Right renal cortex interstitium (tissue), 3 donors: Measurements from ENCODE around the gene ABCB8. TPM values are rescaled to one million over a fixed set of nuclear protein-coding genes. Genes with fewer than 3 reads are reported as not detected.
A peak's percentile ranks its signal among the peaks of the same experiment; 100 is the strongest.

Experiments
- DNase-seq, 3 donors: peaks; one replicate each; pipeline ENCODE4 v3.0.0-alpha.2; 2013; ENCODE audit warnings: low read depth in 3 of 3, low spot score in 2 of 3
- polyA plus RNA-seq, 3 donors: library from polyadenylated mRNA; unstranded; fragments of 120-200 nt; gene quantifications; one replicate each; pipeline ENCODE4 v1.2.1, GENCODE V29; 2013; ENCODE audit not compliant: insufficient read length in 3 of 3

The ABCB8 gene
- polyA plus RNA-seq, result 10 to 100 TPM; 15.2 to 18.4 (median 15.5) TPM

DNA sequence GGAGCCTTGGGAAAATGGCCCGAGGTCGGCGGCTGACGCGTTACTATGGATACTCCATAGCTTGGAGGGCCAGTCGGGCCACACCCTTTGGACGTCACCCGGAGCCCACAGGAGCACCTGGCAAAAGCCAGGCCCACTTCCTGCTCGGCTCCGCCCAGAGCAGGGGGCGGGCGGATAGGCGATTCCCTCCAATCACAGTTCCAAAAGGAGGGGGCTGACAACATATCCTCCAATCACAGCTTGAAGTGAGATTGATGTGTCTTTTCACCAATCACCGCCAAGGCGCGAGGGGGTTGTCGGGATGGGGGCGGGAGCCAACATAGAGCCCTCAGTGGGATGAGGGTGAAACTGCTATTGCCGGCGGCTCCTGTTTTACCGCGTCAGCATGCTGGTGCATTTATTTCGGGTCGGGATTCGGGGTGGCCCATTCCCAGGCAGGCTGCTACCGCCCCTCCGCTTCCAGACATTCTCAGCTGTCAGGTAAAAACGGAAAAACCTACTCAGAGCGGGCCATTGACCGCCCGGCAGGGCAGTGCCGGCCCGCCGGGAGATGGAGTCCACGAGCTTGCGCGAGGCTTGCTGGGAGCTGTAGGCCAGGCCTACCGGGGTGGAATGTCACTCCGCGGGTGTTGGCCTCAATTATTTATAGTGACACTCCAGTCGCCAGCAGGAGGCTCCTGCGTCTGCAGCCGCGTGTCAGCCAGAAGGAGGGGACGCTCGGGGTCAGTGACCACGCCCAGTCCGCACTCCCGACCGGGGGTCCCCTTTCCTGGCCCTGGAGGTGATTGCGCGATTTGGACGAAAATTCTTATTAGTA is at the start of gene ABCB8:
Gene ABCB8, plus strand, starts transcription at position 320 of the 817 bp plus-strand sequence. Its CDS starts 66 bp downstream, at position 386.
- DNase-seq, result peak; percentile 98 to 99 (median 99)

DNA sequence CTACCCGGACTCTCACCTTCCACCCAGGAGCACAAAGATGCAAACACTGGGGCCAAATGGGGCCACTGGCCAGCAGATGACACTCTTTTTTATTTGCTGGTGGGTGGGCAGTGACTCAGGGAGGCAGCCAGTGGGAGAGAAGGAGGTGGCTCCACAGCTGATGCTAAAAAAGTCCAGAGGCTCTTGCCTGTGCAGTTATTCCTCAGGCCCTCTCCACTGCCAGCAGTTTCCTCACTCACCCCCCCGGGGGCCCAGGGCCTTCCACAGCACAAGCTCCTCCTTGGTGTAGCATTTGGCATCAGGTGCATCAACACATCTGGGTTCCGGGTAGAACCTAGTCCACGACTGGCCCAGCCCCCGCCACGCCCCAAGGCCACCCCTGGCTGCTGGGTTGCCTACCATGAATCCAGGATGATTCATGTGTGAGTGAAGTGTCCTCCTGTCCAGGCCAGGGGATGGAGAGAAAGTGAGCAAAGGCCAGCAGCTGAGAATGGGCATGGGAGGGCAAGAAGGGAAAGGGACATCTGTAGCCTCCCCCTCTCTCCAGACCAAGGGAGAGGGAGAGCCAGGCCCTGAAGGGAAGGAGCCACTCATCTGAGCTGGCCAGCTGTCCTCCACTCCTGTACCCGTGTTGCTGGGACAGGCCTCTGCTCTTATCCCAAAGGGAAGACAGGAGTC is 48.4 kb upstream of the ABCB8 start:
- no peak for DNase-seq

DNA sequence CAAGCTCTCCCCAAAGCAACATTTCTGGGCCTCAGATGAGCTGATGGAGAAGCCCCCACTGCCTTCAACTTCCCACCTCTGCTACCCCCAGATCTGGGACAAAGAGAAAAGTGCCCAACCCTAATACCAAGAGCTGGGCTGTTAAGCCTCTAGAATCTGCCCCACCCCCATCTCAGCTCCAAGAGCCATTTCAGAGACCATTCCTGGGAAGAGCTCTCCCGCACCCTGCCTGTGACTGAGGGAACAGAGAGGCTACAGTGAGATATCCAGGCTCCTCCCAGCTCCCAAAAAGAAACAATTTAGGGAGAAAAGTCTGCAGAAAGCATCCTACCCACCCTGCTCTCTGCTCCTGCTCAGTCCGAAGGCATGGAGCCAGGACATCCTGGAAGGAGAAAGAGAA is 47.6 kb upstream of the ABCB8 start:
- no peak for DNase-seq

DNA sequence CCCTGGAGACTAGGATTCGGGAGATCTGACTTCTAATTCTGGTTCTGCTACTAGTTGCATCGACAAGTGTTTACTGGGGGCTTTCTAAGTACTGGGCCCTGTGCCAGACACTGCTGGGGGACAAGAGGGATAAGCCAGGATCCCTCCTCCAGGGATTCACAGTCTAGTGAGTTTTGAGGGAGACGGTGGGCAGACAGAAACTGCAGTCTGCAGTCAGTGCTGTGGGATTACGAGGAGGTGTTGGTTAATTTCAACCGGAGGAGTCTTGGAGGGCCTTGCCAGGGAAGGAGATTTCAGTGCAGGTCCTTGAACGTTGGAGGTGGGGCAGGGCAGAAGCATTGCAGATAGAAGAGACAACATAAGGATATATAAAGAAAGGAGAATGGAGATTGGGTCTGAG is 46.6 kb upstream of the ABCB8 start:
- no peak for DNase-seq

DNA sequence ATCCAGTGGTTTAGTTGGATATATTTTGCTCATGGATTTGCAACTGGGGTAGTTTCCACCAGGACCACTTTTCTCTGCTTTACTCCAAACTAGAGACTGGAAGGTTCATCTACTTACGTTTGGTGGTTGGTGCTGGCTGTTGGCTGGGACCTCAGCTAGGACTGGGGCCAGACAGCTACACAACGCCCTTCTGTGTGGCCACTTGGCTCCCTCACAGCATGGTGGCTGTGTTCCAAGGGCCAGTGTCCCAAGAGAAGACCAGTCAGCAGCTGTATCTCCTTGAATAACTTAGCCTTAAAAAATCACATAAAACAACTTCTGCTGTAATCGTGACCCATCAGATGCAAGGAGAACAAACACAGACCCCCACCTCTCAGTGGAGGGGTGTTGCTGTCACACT is 45.9 kb upstream of the ABCB8 start:
- no peak for DNase-seq

DNA sequence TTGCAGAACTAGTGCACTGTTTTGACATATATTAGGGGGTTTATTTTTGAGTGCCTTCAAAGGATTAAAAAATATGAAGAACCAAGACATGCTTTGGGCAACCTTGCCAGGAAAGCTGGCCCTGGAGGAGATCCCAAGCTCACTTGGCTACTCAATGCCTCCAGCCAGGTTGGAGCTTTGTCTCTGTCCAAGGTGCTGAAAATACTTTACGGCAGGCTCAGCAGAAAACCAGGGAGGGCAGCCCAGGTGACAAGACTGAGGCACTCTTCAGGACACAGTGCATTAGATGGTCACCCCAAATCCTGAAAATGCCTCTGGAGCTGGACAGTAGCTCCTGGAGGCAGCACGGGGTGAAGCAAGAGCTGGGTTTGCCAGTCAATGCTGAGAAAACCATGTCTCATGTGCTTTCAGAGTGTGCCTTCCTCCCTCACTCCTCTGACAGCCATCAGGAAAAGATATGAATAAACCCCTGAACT is 44.3 kb upstream of the ABCB8 start:
- no peak for DNase-seq

DNA sequence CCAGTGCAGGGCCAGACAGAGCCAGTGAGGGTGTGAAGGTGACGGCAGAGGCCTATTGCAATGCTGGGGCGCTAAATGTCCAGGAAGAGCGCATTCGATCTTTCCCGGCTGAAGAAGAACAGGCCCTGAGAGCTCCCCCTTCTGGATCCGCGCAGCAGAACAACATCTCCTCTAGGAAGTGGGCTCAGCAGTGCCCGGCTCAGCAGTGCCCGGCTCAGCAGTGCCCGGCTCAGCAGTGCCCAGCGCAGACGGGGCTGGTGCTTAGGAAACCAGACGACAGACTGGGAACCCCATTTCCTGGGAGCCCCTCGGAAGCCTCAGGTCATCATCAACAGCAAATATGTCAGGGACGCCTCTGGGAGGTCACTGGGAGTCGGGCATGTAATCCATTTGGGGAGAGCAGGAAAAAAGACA is 42.1 kb upstream of the ABCB8 start:
- DNase-seq, result no peak

DNA sequence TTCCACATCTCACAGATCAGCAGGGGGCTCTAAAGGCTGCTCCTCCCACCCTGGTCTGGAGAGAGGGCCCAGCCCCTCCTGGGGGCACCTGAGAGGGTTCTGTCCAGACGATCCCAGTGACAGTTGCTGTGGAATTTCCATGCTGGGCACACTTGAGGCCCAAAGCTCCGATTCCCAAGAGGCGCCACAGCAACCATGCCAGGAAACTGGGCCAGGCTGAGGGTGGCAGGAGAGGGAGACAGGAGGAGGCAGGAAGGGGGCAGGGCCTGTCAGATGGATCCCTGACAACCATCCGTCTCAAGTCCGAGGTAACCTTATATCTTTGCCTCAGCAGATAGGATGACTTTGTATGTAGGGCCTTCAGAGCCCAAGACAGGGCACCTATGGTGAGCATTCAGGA is 41.7 kb upstream of the ABCB8 start:
- DNase-seq, result no peak

DNA sequence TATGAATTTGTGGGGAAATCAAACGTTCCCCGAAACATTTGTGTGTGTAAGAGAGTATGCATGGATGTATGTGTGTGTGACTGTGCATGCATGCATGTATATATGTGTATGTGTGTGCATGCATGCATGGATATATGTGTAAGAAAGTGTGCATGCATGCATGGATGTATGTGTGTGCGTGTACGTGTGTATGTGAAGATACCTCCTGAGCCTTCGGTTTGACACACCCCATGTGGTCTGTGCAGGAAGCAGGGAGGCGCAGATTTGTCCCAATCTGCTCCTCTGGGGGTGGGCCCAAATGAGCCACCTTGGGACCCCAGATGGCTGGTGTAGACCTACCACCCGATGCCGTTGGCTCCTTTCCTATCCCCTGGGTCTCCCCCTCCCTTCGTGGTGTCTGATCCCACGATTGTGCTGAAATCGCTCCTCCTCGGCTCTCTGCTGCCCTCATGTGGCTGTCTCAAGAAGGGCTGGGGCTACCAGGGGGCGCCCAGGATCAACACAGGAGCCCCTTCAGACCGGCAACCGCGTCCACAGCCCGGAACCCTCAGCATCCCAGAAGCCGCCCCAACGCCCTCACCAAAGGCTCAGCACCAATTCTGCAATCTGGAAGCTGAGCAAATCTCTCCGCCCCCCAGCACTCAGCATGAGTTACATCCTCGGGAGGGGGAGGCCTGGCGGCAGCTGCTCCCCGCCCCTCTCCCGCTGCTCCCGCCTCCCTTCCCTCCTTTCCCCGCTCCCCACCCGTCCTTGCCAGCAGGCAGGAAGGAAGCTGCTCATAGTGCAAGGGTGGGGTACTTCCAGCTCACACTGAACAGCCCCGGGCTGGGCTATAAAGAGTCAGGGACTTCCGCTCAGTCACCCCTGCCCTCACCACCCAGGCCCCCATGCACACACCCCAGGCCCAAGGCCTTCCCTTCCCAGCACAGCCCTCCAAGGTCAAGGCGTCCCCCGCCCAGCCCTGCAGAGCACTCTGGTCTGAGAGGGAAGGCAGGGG is 39.7 kb upstream of the ABCB8 start:
- DNase-seq, result no peak

DNA sequence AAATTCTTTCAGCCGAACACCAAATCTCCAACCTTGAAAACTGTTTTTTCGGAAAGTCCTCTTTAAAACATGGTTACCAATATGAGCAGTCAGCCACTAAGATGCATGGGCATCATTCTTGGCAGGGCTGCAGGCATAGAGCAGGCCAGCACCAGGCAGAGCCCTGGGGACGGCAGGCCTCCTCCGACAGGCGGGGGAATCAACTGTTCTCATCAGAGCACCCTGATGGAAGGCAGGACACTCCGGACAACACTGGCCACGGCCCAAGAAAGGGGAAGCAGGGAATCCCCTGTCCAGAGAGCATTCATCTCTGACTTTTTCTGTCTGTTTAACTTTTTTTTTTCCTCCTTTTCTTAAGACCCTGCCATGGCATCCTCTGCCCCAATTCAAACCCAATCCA is 38.8 kb upstream of the ABCB8 start:
- no peak for DNase-seq

DNA sequence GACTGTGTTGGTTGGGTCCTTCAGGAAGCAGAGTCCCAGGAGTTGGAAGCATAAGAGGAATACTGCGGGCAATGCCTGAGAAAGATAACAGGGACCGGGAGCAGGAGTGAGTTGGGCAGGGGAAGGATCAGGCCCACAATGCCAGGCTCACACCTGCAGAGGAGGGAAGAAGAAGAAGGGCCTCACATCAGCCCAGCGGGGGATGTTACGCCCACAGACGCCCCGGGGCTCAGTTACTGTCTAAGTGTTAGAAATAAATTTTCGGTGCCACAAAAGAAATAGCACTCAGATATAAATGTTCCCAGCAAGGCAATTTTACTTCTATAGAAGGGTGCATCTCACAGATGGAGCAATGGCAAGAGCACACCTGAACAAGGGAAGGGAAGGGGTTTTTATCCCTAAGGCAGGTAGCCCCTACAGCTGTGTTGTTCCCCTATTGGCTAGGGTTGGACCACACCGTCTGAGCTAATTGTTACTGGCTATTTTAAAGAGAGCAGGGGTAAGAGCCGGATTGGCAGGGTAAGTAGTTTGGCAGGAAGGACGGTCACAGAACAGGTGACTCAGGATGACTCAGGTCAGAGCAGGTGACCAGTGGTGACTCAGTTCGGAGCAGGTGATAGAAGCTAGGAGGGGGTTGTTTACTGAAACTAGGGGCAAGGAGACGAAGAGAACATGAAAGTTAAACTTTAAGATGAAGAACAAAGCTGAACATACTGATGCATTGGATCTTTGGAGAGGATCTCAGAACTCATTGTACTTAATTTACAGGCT is 37.6 kb upstream of the ABCB8 start, which contains the start of gene NOS3:
Gene NOS3, plus strand, starts transcription at position 602 of the 771 bp plus-strand sequence. CDS start 2,787 bp downstream, outside the sequence.
- DNase-seq, result no peak

DNA sequence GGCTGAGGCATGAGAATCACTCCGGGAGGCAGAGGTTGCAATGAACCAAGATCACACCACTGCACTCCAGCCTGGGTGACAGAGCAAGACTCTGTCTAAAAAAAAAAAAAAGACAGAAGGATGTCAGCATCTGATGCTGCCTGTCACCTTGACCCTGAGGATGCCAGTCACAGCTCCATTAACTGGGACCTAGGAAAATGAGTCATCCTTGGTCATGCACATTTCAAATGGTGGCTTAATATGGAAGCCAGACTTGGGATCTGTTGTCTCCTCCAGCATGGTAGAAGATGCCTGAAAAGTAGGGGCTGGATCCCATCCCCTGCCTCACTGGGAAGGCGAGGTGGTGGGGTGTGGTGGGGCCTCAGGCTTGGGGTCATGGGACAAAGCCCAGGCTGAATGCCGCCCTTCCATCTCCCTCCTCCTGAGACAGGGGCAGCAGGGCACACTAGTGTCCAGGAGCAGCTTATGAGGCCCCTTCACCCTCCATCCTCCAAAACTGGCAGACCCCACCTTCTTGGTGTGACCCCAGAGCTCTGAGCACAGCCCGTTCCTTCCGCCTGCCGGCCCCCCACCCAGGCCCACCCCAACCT is 36.1 kb upstream of the ABCB8 start:
- no peak for DNase-seq

DNA sequence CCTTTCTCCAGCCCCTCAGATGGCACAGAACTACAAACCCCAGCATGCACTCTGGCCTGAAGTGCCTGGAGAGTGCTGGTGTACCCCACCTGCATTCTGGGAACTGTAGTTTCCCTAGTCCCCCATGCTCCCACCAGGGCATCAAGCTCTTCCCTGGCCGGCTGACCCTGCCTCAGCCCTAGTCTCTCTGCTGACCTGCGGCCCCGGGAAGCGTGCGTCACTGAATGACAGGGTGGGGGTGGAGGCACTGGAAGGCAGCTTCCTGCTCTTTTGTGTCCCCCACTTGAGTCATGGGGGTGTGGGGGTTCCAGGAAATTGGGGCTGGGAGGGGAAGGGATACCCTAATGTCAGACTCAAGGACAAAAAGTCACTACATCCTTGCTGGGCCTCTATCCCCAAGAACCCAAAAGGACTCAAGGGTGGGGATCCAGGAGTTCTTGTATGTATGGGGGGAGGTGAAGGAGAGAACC is 35.4 kb upstream of the ABCB8 start:
- DNase-seq, result no peak

DNA sequence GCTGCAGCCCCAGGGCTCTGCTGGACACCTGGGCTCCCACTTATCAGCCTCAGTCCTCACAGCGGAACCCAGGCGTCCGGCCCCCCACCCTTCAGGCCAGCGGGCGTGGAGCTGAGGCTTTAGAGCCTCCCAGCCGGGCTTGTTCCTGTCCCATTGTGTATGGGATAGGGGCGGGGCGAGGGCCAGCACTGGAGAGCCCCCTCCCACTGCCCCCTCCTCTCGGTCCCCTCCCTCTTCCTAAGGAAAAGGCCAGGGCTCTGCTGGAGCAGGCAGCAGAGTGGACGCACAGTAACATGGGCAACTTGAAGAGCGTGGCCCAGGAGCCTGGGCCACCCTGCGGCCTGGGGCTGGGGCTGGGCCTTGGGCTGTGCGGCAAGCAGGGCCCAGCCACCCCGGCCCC is 34.7 kb upstream of the ABCB8 start:
- no peak for DNase-seq

DNA sequence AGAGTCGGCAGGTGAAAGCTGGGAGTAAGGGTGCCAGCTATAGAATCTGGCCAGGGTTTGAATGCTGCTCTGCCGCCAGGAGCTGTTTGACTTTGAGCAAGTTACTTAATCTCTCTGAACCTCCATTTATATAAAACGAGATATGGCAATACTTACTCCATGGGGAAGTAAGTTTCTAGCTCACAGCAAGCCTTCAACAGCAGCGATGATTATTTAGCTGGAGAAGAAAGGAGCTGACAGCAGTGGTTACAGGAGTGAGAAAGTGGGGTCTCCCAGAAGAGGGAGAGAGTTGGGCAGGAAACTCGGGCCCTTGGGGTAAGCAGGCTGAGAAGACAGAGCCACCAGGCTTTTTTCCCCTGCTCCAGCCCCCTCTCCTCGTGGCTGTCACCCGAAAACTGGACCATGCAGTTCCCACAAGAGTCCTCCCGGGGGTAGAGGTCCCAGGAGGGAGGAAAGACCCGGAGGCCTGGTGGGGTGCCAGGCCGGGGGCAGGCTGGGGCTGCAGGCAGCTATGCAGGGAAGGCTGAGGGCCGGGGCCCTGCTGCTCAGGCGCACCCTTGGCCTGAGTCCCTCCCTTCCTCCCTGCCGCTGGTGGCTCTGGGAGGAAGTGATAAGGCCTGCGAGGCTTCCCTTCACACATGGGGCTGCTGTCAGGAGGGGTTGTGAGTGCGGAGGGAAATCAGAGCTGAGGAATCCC is 34.0 kb upstream of the ABCB8 start:
- DNase-seq, result no peak

DNA sequence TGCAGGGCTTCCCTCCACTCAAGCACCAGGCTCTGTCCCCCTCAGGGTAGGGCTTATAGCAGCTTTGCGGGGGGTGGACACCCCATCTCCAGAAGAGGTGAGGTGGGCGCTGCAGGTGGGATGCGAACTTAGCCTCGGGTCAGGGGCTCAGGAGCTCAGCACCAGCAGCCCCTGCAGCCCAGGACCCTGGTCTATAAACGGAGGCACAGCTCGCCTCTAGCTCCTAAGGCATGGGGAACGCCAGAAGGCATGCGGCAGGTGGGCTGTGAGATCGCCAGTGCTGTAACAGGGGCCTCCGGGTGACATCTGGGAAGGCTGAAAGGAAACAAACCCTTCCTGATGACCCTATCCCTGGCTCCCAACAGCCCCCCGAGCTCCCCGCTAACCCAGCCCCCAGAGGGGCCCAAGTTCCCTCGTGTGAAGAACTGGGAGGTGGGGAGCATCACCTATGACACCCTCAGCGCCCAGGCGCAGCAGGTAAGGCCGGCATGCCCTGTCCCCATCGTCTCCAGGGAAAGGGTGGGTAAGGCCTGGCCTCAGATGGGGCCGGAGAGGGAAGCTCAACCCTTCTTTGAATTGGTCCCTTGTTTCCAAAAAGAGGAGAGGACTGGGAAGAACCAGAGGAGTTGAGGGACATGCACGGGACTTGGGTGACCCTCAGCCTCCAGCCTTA is 33.3 kb upstream of the ABCB8 start:
- no peak for DNase-seq

DNA sequence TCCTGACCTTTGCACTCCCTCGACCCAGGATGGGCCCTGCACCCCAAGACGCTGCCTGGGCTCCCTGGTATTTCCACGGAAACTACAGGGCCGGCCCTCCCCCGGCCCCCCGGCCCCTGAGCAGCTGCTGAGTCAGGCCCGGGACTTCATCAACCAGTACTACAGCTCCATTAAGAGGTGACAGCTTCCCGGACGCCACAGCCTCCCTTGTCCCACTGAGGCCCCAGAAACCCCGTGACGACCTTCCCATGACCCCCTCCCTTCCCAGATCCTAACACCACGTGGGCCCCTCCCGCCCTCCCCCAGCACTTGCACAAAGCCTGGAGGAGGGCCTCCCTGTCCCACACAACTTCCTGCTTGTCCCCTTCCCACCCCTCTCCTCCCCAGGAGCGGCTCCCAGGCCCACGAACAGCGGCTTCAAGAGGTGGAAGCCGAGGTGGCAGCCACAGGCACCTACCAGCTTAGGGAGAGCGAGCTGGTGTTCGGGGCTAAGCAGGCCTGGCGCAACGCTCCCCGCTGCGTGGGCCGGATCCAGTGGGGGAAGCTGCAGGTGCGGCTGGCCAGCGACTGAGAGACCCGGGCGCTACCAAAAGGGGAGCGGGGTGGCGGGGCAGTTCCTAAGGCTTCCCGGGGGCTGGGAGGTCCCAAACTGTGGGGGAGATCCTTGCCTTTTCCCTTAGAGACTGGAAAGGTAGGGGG is 31.7 kb upstream of the ABCB8 start:
- no peak for DNase-seq

DNA sequence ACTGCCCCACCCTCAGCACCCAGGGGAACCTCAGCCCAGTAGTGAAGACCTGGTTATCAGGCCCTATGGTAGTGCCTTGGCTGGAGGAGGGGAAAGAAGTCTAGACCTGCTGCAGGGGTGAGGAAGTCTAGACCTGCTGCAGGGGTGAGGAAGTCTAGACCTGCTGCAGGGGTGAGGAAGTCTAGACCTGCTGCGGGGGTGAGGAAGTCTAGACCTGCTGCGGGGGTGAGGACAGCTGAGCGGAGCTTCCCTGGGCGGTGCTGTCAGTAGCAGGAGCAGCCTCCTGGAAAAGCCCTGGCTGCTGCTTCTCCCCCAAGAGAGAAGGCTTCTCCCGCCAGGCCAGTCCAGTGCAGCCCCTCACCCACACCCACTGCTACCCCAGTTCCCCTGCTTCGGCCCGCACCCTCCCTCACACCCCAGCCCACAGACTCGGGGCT is 31.2 kb upstream of the ABCB8 start:
- DNase-seq, result no peak
